Neural cell (in vitro differentiated cells): ENCODE results near the gene WDR37.

Experiments used
- EP300 ChIP-seq: fragments of 450-650 bp; conservative IDR thresholded peaks from 2 replicates; pipeline ENCODE4 v1.6.1; 2014; ENCODE audit warnings: antibody characterized with exemption, mild to moderate bottlenecking, moderate library complexity; ENCODE audit not compliant: poor library complexity, severe bottlenecking
- EZH2 ChIP-seq: fragments of 200-600, 300-800 bp; shearing (Covaris generic), sonication (generic); IDR thresholded peaks from 2 replicates; pipeline ENCODE4 v1.6.1; 2014; ENCODE audit warnings: antibody characterized with exemption, low read length, borderline replicate concordance, mild to moderate bottlenecking; ENCODE audit not compliant: insufficient read depth, poor library complexity, severe bottlenecking
- MXI1 ChIP-seq: fragments of 450-650 bp; conservative IDR thresholded peaks from 2 replicates; pipeline ENCODE4 v1.6.1; 2014; ENCODE audit warnings: antibody characterized with exemption, mild to moderate bottlenecking; ENCODE audit not compliant: poor library complexity, severe bottlenecking
- POLR2AphosphoS5 ChIP-seq: IDR thresholded peaks from 2 replicates; pipeline ENCODE4 v1.6.1; 2012
- RAD21 ChIP-seq: fragments of 450-650 bp; conservative IDR thresholded peaks from 2 replicates; pipeline ENCODE4 v1.6.1; 2014; ENCODE audit warnings: antibody characterized with exemption, mild to moderate bottlenecking, moderate library complexity
- TAF1 ChIP-seq: IDR thresholded peaks from 2 replicates; pipeline ENCODE4 v1.6.1; 2012; ENCODE audit warnings: low read depth
- TF ChIP-seq, protein P1 (sequence below): fragments of 450-650 bp; IDR thresholded peaks from 2 replicates; pipeline ENCODE4 v1.5.1; 2014; ENCODE audit warnings: antibody characterized with exemption, mild to moderate bottlenecking, moderate library complexity; ENCODE audit not compliant: poor library complexity, severe bottlenecking
- TF ChIP-seq, protein P2 (sequence below): IDR thresholded peaks from 2 replicates; pipeline ENCODE4 v1.6.1; 2012; ENCODE audit warnings: borderline replicate concordance

DNA sequence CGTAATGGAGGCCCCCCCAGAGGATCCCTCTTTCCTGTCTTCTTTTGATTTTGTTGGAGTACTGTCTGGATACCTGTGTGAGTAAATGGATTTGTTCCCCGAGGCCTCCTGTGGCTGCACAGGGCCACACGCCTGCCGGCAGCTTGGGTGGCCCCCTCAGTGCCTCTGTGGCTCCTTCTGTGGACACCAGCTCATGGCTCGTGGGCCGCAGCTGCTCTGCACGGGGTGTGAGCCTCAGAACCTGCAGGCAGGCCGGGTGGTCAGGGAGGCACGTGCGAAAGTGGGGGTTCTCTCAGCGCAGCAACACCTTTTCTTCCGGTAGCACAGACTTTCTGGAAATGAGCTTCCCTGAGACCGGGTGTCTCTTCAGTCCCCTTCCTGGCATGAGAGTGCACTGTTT lies 70.3 kb downstream of the WDR37 start:
- TF ChIP-seq EZH2 (no peak), POLR2AphosphoS5 (no peak), EP300 (no peak), TAF1 (no peak), RAD21 (no peak), MXI1 (no peak)
- TF ChIP-seq, protein P1, sequence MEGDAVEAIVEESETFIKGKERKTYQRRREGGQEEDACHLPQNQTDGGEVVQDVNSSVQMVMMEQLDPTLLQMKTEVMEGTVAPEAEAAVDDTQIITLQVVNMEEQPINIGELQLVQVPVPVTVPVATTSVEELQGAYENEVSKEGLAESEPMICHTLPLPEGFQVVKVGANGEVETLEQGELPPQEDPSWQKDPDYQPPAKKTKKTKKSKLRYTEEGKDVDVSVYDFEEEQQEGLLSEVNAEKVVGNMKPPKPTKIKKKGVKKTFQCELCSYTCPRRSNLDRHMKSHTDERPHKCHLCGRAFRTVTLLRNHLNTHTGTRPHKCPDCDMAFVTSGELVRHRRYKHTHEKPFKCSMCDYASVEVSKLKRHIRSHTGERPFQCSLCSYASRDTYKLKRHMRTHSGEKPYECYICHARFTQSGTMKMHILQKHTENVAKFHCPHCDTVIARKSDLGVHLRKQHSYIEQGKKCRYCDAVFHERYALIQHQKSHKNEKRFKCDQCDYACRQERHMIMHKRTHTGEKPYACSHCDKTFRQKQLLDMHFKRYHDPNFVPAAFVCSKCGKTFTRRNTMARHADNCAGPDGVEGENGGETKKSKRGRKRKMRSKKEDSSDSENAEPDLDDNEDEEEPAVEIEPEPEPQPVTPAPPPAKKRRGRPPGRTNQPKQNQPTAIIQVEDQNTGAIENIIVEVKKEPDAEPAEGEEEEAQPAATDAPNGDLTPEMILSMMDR, result no peak
- TF ChIP-seq, protein P2, sequence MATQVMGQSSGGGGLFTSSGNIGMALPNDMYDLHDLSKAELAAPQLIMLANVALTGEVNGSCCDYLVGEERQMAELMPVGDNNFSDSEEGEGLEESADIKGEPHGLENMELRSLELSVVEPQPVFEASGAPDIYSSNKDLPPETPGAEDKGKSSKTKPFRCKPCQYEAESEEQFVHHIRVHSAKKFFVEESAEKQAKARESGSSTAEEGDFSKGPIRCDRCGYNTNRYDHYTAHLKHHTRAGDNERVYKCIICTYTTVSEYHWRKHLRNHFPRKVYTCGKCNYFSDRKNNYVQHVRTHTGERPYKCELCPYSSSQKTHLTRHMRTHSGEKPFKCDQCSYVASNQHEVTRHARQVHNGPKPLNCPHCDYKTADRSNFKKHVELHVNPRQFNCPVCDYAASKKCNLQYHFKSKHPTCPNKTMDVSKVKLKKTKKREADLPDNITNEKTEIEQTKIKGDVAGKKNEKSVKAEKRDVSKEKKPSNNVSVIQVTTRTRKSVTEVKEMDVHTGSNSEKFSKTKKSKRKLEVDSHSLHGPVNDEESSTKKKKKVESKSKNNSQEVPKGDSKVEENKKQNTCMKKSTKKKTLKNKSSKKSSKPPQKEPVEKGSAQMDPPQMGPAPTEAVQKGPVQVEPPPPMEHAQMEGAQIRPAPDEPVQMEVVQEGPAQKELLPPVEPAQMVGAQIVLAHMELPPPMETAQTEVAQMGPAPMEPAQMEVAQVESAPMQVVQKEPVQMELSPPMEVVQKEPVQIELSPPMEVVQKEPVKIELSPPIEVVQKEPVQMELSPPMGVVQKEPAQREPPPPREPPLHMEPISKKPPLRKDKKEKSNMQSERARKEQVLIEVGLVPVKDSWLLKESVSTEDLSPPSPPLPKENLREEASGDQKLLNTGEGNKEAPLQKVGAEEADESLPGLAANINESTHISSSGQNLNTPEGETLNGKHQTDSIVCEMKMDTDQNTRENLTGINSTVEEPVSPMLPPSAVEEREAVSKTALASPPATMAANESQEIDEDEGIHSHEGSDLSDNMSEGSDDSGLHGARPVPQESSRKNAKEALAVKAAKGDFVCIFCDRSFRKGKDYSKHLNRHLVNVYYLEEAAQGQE, result no peak
